ENCODE measurements around the gene WDR5.

GRCh38 chr9:134196911-134197310 lies 61.0 kb downstream of the WDR5 start:
- no peak for TF ChIP-seq CTCF (conservative IDR thresholded peaks at IDR 0.05; ENCODE audit: low read depth, low read length)
- no peak for TF ChIP-seq EZH2 (IDR thresholded peaks at IDR 0.05; ENCODE audit: borderline replicate concordance, low read depth, low read length, poor library complexity, severe bottlenecking)

All from A673 (cell line).